HG03521 (cell line): ENCODE results near the gene BARX1.

Experiments used
- ATAC-seq: cut with Tn5 transposase; IDR thresholded peaks from one replicate; pipeline ENCODE4 v1.9.1; 2021; ENCODE audit warnings: mild to moderate bottlenecking, moderate library complexity; ENCODE audit not compliant: unreplicated experiment

BARX1 gene

GRCh38 chr9:93929231-93929630 lies 25.9 kb downstream of the BARX1 start:
- ATAC-seq, result no peak

- ATAC-seq, result no peak
Observed at GRCh38 chr9:93922535-93922934, 32.6 kb downstream of the BARX1 start.

- no peak for ATAC-seq
Observed at GRCh38 chr9:93920131-93920800, 34.9 kb downstream of the BARX1 start.

GRCh38 chr9:93918061-93918460 lies 37.1 kb downstream of the BARX1 start:
- ATAC-seq, result no peak

GRCh38 chr9:93917121-93917853 lies 37.9 kb downstream of the BARX1 start:
- ATAC-seq, result no peak

- no peak for ATAC-seq
Observed at GRCh38 chr9:93916358-93916757, 38.8 kb downstream of the BARX1 start.

- ATAC-seq, result no peak
Observed at GRCh38 chr9:93911801-93912554, 43.2 kb downstream of the BARX1 start.

- ATAC-seq, result no peak
Observed at GRCh38 chr9:93911136-93911745, 43.9 kb downstream of the BARX1 start.

GRCh38 chr9:93910598-93910997 lies 44.6 kb downstream of the BARX1 start:
- no peak for ATAC-seq

GRCh38 chr9:93910196-93910595 lies 45.0 kb downstream of the BARX1 start:
- no peak for ATAC-seq

- ATAC-seq, result no peak
Observed at GRCh38 chr9:93909242-93909616, 45.9 kb downstream of the BARX1 start.

- no peak for ATAC-seq
Observed at GRCh38 chr9:93908591-93909241, 46.4 kb downstream of the BARX1 start.

GRCh38 chr9:93907551-93908199 lies 47.5 kb downstream of the BARX1 start:
- no peak for ATAC-seq

GRCh38 chr9:93906195-93906880 lies 48.8 kb downstream of the BARX1 start:
- no peak for ATAC-seq

GRCh38 chr9:93905473-93906133 lies 49.6 kb downstream of the BARX1 start:
- no peak for ATAC-seq

- no peak for ATAC-seq
Observed at GRCh38 chr9:93904649-93905472, 50.3 kb downstream of the BARX1 start.

- ATAC-seq, result no peak
Observed at GRCh38 chr9:93903886-93904648, 51.1 kb downstream of the BARX1 start.
